Right renal cortex interstitium (tissue), 3 donors: ENCODE results near the gene CNTNAP5. TPM values are rescaled to one million over a fixed set of nuclear protein-coding genes. Genes with fewer than 3 reads are reported as not detected.

ENCODE experiments used
- DNase-seq, 3 donors: peaks; one replicate each; pipeline ENCODE4 v3.0.0-alpha.2; 2013; ENCODE audit warnings: low read depth in 3 of 3, low spot score in 2 of 3
- polyA plus RNA-seq, 3 donors: library from polyadenylated mRNA; unstranded; fragments of 120-200 nt; gene quantifications; one replicate each; pipeline ENCODE4 v1.2.1, GENCODE V29; 2013; ENCODE audit not compliant: insufficient read length in 3 of 3

CNTNAP5 gene
- polyA plus RNA-seq, 3 donors = not detected

GRCh38 chr2:124533226-124533954 is 508.3 kb downstream of the CNTNAP5 start:
- DNase-seq = no peak

GRCh38 chr2:124534028-124534427 is 508.9 kb downstream of the CNTNAP5 start:
- DNase-seq = no peak

GRCh38 chr2:124535816-124536215 is 510.7 kb downstream of the CNTNAP5 start:
- no peak for DNase-seq

- no peak for DNase-seq
Observed at GRCh38 chr2:124536591-124536990, 511.5 kb downstream of the CNTNAP5 start.

GRCh38 chr2:124538549-124538948 is 513.5 kb downstream of the CNTNAP5 start:
- DNase-seq = no peak

- DNase-seq = no peak
Observed at GRCh38 chr2:124540805-124541204, 515.7 kb downstream of the CNTNAP5 start.

- no peak for DNase-seq
Observed at GRCh38 chr2:124542932-124543640, 518.0 kb downstream of the CNTNAP5 start.

- DNase-seq = no peak
Observed at GRCh38 chr2:124547700-124548099, 522.6 kb downstream of the CNTNAP5 start.

GRCh38 chr2:124558277-124558905 is 533.3 kb downstream of the CNTNAP5 start:
- no peak for DNase-seq

GRCh38 chr2:124559236-124559635 is 534.1 kb downstream of the CNTNAP5 start:
- no peak for DNase-seq

- DNase-seq = no peak
Observed at GRCh38 chr2:124560592-124561112, 535.6 kb downstream of the CNTNAP5 start.

GRCh38 chr2:124561486-124561885 is 536.4 kb downstream of the CNTNAP5 start:
- DNase-seq = no peak

GRCh38 chr2:124563426-124563825 is 538.3 kb downstream of the CNTNAP5 start:
- no peak for DNase-seq

GRCh38 chr2:124566518-124566970 is 541.5 kb downstream of the CNTNAP5 start:
- DNase-seq = no peak

GRCh38 chr2:124570872-124571271 is 545.8 kb downstream of the CNTNAP5 start:
- DNase-seq = no peak

GRCh38 chr2:124571836-124572235 is 546.7 kb downstream of the CNTNAP5 start:
- DNase-seq = no peak

- no peak for DNase-seq
Observed at GRCh38 chr2:124572934-124573634, 548.0 kb downstream of the CNTNAP5 start.

GRCh38 chr2:124575497-124575896 is 550.4 kb downstream of the CNTNAP5 start:
- DNase-seq = no peak

- DNase-seq = no peak
Observed at GRCh38 chr2:124580263-124580662, 555.2 kb downstream of the CNTNAP5 start.

GRCh38 chr2:124582387-124582786 is 557.3 kb downstream of the CNTNAP5 start:
- DNase-seq = no peak

GRCh38 chr2:124584615-124585014 is 559.5 kb downstream of the CNTNAP5 start:
- DNase-seq = peak in 1 of 3 donors; percentile 13
